GM12875 (cell line): ENCODE measurements around the gene UNC5A.

Experiments used
- H3K4me3 ChIP-seq: one replicate; pipeline ENCODE4 v1.5.1; 2011; ENCODE audit warnings: low read depth, low read length, control low read depth
- CTCF ChIP-seq: IDR thresholded peaks from 2 replicates; pipeline ENCODE4 v1.5.1; 2011; ENCODE audit warnings: low read depth, mild to moderate bottlenecking, control low read depth, inconsistent platforms, low read length, moderate library complexity, borderline replicate concordance; ENCODE audit not compliant: insufficient read depth

UNC5A gene

GRCh38 chr5:176776916-176777315, 33.4 kb upstream of the UNC5A start:
- no peak overlapping the region for H3K4me3 ChIP-seq
- TF ChIP-seq CTCF = no peak

GRCh38 chr5:176778921-176779465, 31.4 kb upstream of the UNC5A start:
- TF ChIP-seq CTCF = no peak
- H3K4me3 ChIP-seq = no peak overlapping the region

- no peak for TF ChIP-seq CTCF
- H3K4me3 ChIP-seq = no peak overlapping the region
These were observed 30.8 kb upstream of the UNC5A start for GRCh38 chr5:176779537-176779936.

GRCh38 chr5:176780176-176781053, 29.9 kb upstream of the UNC5A start:
- no peak for TF ChIP-seq CTCF
- no peak overlapping the region for H3K4me3 ChIP-seq

GRCh38 chr5:176781054-176781375, 29.3 kb upstream of the UNC5A start:
- no peak overlapping the region for H3K4me3 ChIP-seq
- TF ChIP-seq CTCF = no peak

GRCh38 chr5:176781638-176782570, 28.5 kb upstream of the UNC5A start:
- no peak for TF ChIP-seq CTCF
- no peak overlapping the region for H3K4me3 ChIP-seq
